OCI-LY7 (cell line): Measurements from ENCODE around the gene PRKRA. TPM values are rescaled to one million over a fixed set of nuclear protein-coding genes. Genes with fewer than 3 reads are reported as not detected.

Experiments
- BruUV-seq: library from RNA; stranded (reverse); fragments of 400-500 nt; replicated peaks from 2 replicates; lab custom pipeline; 2021; lab: Mats Ljungman, UMichigan
- CTCF ChIA-PET: fragments of 300-600 bp; sonication (Branson Sonifier 250); formaldehyde crosslinking; loops from one replicate; lab custom pipeline; 2022; ENCODE audit warnings: antibody characterized with exemption; ENCODE audit not compliant: unreplicated experiment; lab: Charles Lee
- POLR2A ChIA-PET: fragments of 300-600 bp; sonication (Branson Sonifier 250); formaldehyde crosslinking; loops from one replicate; lab custom pipeline; 2022; ENCODE audit warnings: antibody characterized with exemption; lab: Charles Lee
- DNase-seq: peaks from one replicate; pipeline ENCODE4 v3.0.0-alpha.2; 2015; ENCODE audit warnings: low spot score
- H2AFZ ChIP-seq: fragments of 200-600 bp; sonication (generic), shearing (Covaris generic); 2 replicates; pipeline ENCODE4 v1.6.1; 2014; ENCODE audit warnings: mild to moderate bottlenecking, antibody characterized with exemption, low read length, moderate library complexity
- H3K27ac ChIP-seq: fragments of 200-600 bp; sonication (generic); 2 replicates; pipeline ENCODE4 v1.5.1; 2014; ENCODE audit warnings: mixed run types, low read depth, mild to moderate bottlenecking, moderate library complexity, low read length, inconsistent platforms; ENCODE audit not compliant: poor library complexity, severe bottlenecking
- H3K36me3 ChIP-seq: fragments of 200-600 bp; sonication (generic); 2 replicates; pipeline ENCODE4 v1.6.1; 2014; ENCODE audit warnings: mild to moderate bottlenecking, antibody characterized with exemption, low read length, moderate library complexity, mixed read lengths; ENCODE audit not compliant: insufficient read depth
- H3K4me1 ChIP-seq: fragments of 200-600 bp; sonication (generic); 2 replicates; pipeline ENCODE4 v1.5.1; 2014; ENCODE audit warnings: mild to moderate bottlenecking, low read length; ENCODE audit not compliant: insufficient read depth, poor library complexity, severe bottlenecking
- H3K4me2 ChIP-seq: fragments of 200-600 bp; sonication (generic); 2 replicates; pipeline ENCODE4 v1.6.1; 2014; ENCODE audit warnings: mild to moderate bottlenecking, low read length
- H3K4me3 ChIP-seq: fragments of 200-600 bp; sonication (generic); 2 replicates; pipeline ENCODE4 v1.5.1; 2014; ENCODE audit warnings: mild to moderate bottlenecking, low read depth, low read length; ENCODE audit not compliant: poor library complexity, severe bottlenecking
- H3K79me2 ChIP-seq: fragments of 200-600 bp; sonication (generic); 2 replicates; pipeline ENCODE4 v1.6.1; 2016; ENCODE audit warnings: low read depth, mild to moderate bottlenecking, low read length, moderate library complexity, mixed read lengths; ENCODE audit not compliant: insufficient read depth
- H3K9me2 ChIP-seq: fragments of 200-600 bp; sonication (generic); 2 replicates; pipeline ENCODE4 v1.6.1; 2016; ENCODE audit warnings: mild to moderate bottlenecking, low read length, mixed read lengths; ENCODE audit not compliant: insufficient read depth
- H3K9me3 ChIP-seq: fragments of 200-600 bp; sonication (generic); 2 replicates; pipeline ENCODE4 v1.6.1; 2014; ENCODE audit warnings: mild to moderate bottlenecking, mixed run types, low read length, mixed read lengths
- H4K20me1 ChIP-seq: fragments of 200-600 bp; sonication (generic); 2 replicates; pipeline ENCODE4 v1.6.1; 2014; ENCODE audit warnings: mild to moderate bottlenecking, antibody characterized with exemption, low read length, moderate library complexity, mixed read lengths; ENCODE audit not compliant: insufficient read depth
- EZH2phosphoT487 ChIP-seq: fragments of 200-600 bp; sonication (generic); IDR thresholded peaks from 2 replicates; pipeline ENCODE4 v1.6.1; 2018; ENCODE audit warnings: low read depth, borderline replicate concordance, mild to moderate bottlenecking, mixed run types, antibody characterized with exemption, low read length, moderate library complexity, mixed read lengths
- intact Hi-C: fragments of 100-400 bp; cut with micrococcal nuclease; formaldehyde crosslinking; loops from one replicate; pipeline ENCODE4 v1.10.0; 2022; ENCODE audit not compliant: unreplicated experiment
- total RNA-seq, 2 experiments: library from RNA; depleted of rRNA in 1 of 2; stranded (reverse); fragments of >200 nt in 1 of 2; shearing (Covaris generic) in 1 of 2; gene quantifications; 2 replicates each; pipeline ENCODE4 v1.2.3, GENCODE V29; 2014 to 2022
- TF ChIP-seq, protein P1 (sequence below): fragments of 200-600 bp; sonication (generic); conservative IDR thresholded peaks from 2 replicates; pipeline ENCODE4 v1.5.1; 2014; ENCODE audit warnings: mild to moderate bottlenecking, antibody characterized with exemption, low read length, moderate library complexity, mixed read lengths

Gene PRKRA
- total RNA-seq, 2 experiments from 2014 or later: 76.4 to 79.5 TPM

DNA sequence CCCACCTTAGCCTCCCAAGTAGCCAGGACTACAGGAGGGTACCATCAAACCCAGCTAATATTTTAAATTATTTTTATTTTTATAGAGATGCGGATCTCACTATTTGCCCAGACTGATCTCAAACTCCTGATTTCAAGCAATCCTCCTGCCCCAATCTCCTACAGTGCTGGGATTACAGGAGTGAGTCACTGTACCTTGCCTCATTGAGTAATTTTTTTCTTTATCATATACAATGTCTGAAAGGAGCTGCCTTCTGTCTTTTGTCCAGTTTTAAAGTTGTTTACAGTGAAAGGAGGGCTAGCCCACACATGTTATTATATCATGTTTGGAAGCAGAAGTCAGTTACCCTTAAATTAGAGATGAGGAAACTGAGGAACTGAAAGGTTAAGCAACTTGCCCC, 32.5 kb downstream of the PRKRA start:
- Histone ChIP-seq H3K9me2 (no peaks in the 10 kb centered on the region), H3K27ac (no peak overlapping the region), H3K79me2 (no peaks in the 10 kb centered on the region), H3K36me3 (no peaks in the 10 kb centered on the region), H3K4me3 (no peak overlapping the region), H3K4me2 (no peak overlapping the region), H3K4me1 (peaks cover 16% of the 10 kb centered on the region), H3K9me3 (no peaks in the 10 kb centered on the region), H2AFZ (no peak overlapping the region), H4K20me1 (no peaks in the 10 kb centered on the region)
- CTCF ChIA-PET: no interaction called here
- POLR2A ChIA-PET: interaction anchor here (0.7 to 1.4 kb wide), 4 partner anchors 11 to 31 kb away, joined by 3 to 5 read pairs (median 4); no protein-coding TSS in a partner anchor
- TF ChIP-seq, protein P1, sequence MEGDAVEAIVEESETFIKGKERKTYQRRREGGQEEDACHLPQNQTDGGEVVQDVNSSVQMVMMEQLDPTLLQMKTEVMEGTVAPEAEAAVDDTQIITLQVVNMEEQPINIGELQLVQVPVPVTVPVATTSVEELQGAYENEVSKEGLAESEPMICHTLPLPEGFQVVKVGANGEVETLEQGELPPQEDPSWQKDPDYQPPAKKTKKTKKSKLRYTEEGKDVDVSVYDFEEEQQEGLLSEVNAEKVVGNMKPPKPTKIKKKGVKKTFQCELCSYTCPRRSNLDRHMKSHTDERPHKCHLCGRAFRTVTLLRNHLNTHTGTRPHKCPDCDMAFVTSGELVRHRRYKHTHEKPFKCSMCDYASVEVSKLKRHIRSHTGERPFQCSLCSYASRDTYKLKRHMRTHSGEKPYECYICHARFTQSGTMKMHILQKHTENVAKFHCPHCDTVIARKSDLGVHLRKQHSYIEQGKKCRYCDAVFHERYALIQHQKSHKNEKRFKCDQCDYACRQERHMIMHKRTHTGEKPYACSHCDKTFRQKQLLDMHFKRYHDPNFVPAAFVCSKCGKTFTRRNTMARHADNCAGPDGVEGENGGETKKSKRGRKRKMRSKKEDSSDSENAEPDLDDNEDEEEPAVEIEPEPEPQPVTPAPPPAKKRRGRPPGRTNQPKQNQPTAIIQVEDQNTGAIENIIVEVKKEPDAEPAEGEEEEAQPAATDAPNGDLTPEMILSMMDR: no peak
- TF ChIP-seq EZH2phosphoT487: no peak
- intact Hi-C loops: no loop called here
- no peak for DNase-seq
- BruUV-seq: no TSS peak

DNA sequence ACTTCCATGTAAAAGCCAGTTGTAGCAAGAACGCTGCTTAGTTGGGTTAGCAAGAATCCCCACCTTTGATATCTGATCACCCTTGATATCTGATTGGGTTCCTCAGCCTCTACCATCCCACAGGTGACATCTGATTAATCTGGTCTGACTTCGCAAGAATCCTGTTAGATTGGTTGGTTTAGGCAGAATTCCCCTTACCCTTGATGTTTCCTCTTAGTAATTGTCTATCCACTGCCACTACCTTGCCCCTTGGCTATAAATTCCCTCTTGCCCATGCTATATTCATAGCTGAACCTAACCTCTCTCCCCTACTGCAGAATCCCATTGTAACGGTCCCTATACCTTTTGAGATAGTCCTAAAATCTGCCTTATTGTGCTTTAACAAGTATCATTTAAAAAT, 33.1 kb downstream of the PRKRA start:
- no peaks in the 10 kb centered on the region for H3K9me3 ChIP-seq
- no TSS peak for BruUV-seq
- ChIA-PET CTCF (no interaction called here), POLR2A (no interaction called here)
- H4K20me1 ChIP-seq: no peaks in the 10 kb centered on the region
- intact Hi-C loops: no loop called here
- H3K9me2 ChIP-seq: no peaks in the 10 kb centered on the region
- H3K36me3 ChIP-seq: no peaks in the 10 kb centered on the region
- no peak overlapping the region for H2AFZ ChIP-seq
- peaks cover 16% of the 10 kb centered on the region for H3K4me1 ChIP-seq
- TF ChIP-seq, protein P1: no peak
- TF ChIP-seq EZH2phosphoT487: no peak
- H3K79me2 ChIP-seq: no peaks in the 10 kb centered on the region
- DNase-seq: no peak
- H3K27ac ChIP-seq: no peak overlapping the region
- H3K4me3 ChIP-seq: no peak overlapping the region
- no peak overlapping the region for H3K4me2 ChIP-seq

GRCh38 chr2:178415979-178416378, 35.0 kb downstream of the PRKRA start:
- POLR2A ChIA-PET: interaction anchor here (0.7 kb wide), 1 partner anchor 21 kb away, joined by 3 read pairs; no protein-coding TSS in a partner anchor
- Histone ChIP-seq H4K20me1 (no peaks in the 10 kb centered on the region), H3K36me3 (no peaks in the 10 kb centered on the region), H3K9me2 (no peaks in the 10 kb centered on the region), H2AFZ (no peak overlapping the region), H3K4me2 (no peak overlapping the region), H3K4me1 (peaks cover 16% of the 10 kb centered on the region), H3K9me3 (no peaks in the 10 kb centered on the region), H3K79me2 (no peaks in the 10 kb centered on the region), H3K4me3 (no peak overlapping the region), H3K27ac (no peak overlapping the region)
- DNase-seq: no peak
- TF ChIP-seq, protein P1: no peak
- no peak for TF ChIP-seq EZH2phosphoT487
- intact Hi-C loops: no loop called here
- BruUV-seq: no TSS peak
- CTCF ChIA-PET: no interaction called here
